ENCODE data around the gene RALB. TPM values are rescaled to one million over a fixed set of nuclear protein-coding genes. Genes with fewer than 3 reads are reported as not detected.

Gene RALB
- total RNA-seq, 2 experiments from 2014 or later = 33.0 to 33.5 TPM

- ChIA-PET POLR2A (no interaction called here), CTCF (no interaction called here)
Measured at GRCh38 chr2:120237491-120237902, 15.2 kb upstream of the RALB start.

- ChIA-PET CTCF (no interaction called here), POLR2A (no interaction called here)
Measured at GRCh38 chr2:120238728-120239487, 13.7 kb upstream of the RALB start.

- POLR2A ChIA-PET = interaction anchor here (1.5 kb wide), 1 partner anchor 13 kb away, joined by 5 read pairs; the partner anchor contains the start of gene RALB
- CTCF ChIA-PET = no interaction called here
Measured at GRCh38 chr2:120239488-120240287, 13.0 kb upstream of the RALB start.

GRCh38 chr2:120240901-120241429 is 11.7 kb upstream of the RALB start:
- POLR2A ChIA-PET = interaction anchor here (1.5 kb wide), 1 partner anchor 11 kb away, joined by 5 read pairs; the partner anchor contains the start of gene RALB

GRCh38 chr2:120241684-120242083 is 11.0 kb upstream of the RALB start:
- CTCF ChIA-PET = no interaction called here
- POLR2A ChIA-PET = interaction anchor here (1.5 kb wide), 1 partner anchor 11 kb away, joined by 5 read pairs; the partner anchor contains the start of gene RALB

More at GRCh38 chr2:120240901-120241429, 11.7 kb upstream of the RALB start:
- CTCF ChIA-PET = no interaction called here

- ChIA-PET POLR2A (no interaction called here), CTCF (no interaction called here)
Measured at GRCh38 chr2:120243211-120243610, 9.4 kb upstream of the RALB start.

GRCh38 chr2:120243875-120244553 is 8.6 kb upstream of the RALB start:
- ChIA-PET POLR2A (no interaction called here), CTCF (no interaction called here)

- CTCF ChIA-PET = no interaction called here
- POLR2A ChIA-PET = no interaction called here
Measured at GRCh38 chr2:120244656-120245519, 7.8 kb upstream of the RALB start.

- CTCF ChIA-PET = no interaction called here
- POLR2A ChIA-PET = no interaction called here
Measured at GRCh38 chr2:120245520-120246332, 6.9 kb upstream of the RALB start.

GRCh38 chr2:120246546-120247300 is 5.9 kb upstream of the RALB start:
- CTCF ChIA-PET = no interaction called here
- POLR2A ChIA-PET = no interaction called here

- ChIA-PET CTCF (interaction anchor here (1.1 to 2.0 kb wide), 2 partner anchors 43 to 66 kb away, joined by 3 to 7 read pairs; no protein-coding TSS in a partner anchor), POLR2A (no interaction called here)
Measured at GRCh38 chr2:120247851-120248250, 4.8 kb upstream of the RALB start.

GRCh38 chr2:120250640-120251039 is 2.0 kb upstream of the RALB start:
- CTCF ChIA-PET = no interaction called here
- POLR2A ChIA-PET = no interaction called here

GRCh38 chr2:120251078-120251477 is 1.6 kb upstream of the RALB start:
- CTCF ChIA-PET = no interaction called here
- POLR2A ChIA-PET = no interaction called here

- CTCF ChIA-PET = interaction anchor here (0.6 to 1.6 kb wide), 5 partner anchors 19 to 245 kb away, joined by 3 to 8 read pairs (median 3); no protein-coding TSS in a partner anchor
- POLR2A ChIA-PET = interaction anchor here (0.5 to 1.9 kb wide), 4 partner anchors 11 to 205 kb away, joined by 3 to 8 read pairs (median 4); no protein-coding TSS in a partner anchor
Measured at GRCh38 chr2:120251880-120252224, 800 bp upstream of the RALB start.

- POLR2A ChIA-PET = interaction anchor here (0.5 to 1.9 kb wide), 4 partner anchors 13 to 76 kb away, joined by 3 to 8 read pairs (median 4); partner anchors contain the start of gene TMEM185B
- CTCF ChIA-PET = interaction anchor here (0.9 to 1.6 kb wide), 3 partner anchors 20 to 23 kb away, joined by 3 to 8 read pairs (median 3); no protein-coding TSS in a partner anchor
Measured at GRCh38 chr2:120253021-120253882, 600 bp downstream of the RALB start.

- ChIA-PET POLR2A (no interaction called here), CTCF (no interaction called here)
Measured at GRCh38 chr2:120254178-120254577, 1.5 kb downstream of the RALB start.

GRCh38 chr2:120255071-120255470 is 2.4 kb downstream of the RALB start:
- ChIA-PET POLR2A (no interaction called here), CTCF (no interaction called here)

Data from activated CD8-positive, alpha-beta memory T cell treated with anti-CD3 and anti-CD28 coated beads for 36 hours (primary cell).